ENCODE results near the gene LIPH. TPM values are rescaled to one million over a fixed set of nuclear protein-coding genes. Genes with fewer than 3 reads are reported as not detected.

The LIPH gene
- under 0.01 TPM in 1 of 2 replicates, not detected in the other for total RNA-seq

DNA sequence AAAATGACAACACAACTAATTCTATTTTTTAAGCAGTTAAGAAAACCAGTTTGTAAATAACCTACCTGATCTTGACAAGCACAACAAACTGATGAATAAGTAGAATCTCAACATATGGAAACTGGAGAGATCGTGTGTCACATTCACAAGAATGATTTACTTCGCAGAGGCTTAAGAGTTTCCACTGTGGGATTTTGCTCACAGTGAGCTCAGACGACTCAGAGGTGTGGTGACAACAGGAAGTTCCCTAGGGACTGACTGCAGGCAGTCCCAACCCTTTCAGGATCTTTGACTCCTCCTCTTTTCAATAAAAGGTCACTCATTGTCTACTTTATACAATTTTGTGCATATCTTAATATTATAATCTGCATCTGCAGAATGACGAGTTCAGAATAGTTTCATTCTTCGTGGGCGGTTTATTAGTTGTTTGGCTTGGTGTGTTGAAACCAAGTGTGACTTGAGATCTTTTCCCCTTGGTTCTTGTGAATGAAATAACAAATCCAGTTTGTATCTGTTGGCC is at the start of gene LIPH:
Gene LIPH, minus strand, starts transcription at position 231 of the 520 bp plus-strand sequence. Its CDS starts 117 bp downstream, at position 114.

DNA sequence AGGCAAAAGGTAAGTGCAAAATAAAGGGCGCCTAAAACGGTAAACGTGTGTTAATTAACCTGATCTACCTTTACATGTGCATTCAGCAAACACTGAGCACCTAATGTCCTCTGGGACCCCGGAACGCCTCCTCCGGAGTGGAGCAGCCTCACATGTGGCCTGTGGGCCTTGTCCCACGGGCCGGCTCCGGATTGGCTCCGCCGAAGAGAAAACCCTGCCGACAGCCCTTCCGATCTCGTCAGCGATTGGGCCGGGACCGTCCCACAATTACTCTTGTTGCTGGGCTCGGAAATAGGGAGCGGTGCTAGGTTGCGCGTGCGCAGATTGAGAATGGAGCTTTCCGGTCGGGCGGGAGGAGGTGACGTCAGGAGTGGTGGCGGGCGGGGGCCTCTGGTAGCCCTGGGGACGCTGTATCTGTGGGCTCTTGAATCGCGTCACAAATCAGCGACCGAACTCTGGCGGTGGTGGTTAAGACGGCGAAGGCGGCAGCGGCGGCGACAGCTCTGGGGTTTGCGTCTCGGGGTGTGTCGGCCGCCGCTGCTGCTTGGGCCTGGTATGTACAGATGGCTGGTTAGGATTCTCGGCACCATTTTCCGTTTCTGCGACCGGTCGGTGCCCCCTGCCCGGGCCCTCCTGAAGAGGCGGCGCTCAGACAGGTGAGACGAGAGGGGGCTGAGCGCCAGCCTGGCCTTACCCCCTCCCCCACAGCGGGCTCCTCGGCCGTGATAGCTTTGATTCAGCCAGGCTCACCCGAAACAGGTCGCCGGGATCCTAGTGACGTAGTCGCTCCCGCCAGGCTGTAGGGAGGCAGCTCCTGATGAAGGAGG is 33.7 kb upstream of the LIPH start, which contains the start of gene SENP2:
Gene SENP2, plus strand, starts transcription at position 437 of the 827 bp plus-strand sequence. Its CDS starts 119 bp downstream, at position 556.

DNA sequence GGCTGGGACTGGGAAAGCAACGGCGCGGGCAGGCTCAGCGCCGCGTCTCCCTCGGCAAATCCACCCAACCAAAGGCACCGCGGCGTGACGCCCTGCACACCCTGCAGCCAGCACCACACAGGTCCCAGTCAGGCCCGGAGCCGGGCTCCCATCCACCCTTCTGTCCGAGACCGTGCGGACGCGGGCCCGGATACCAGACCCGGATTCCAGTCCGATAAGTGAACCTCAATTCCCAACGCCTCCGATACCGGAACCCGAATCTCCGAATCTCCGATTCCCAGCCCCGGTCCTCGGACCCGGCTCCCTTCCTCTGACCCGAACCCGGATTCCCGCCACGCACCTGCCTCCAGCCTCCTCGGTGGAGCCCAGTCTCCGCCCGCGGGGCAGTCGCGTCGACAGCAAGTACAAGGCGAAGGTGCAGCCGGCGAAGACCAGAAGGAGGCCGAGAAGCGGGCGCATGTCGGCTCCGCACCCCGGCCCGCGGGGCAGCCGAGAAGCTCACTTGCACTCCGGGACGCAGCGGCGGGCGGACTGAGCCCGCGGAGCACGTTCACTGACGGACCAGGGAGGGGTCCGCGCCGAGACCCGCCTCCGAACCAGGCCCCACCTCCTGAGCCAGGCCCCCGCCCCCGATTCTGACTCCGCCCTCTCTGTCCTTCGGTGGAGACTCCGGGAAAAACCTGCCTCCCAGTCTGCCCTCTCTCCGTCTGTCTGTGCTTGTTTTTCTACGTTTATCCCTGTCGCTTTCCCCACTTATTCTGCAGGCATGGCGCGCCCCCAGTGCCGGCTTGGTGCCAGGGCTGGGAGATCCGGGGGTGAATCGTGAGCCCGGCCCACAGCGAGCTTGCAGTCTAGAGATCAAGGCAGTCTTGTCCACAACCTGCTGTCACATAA is 53.6 kb downstream of the LIPH start, which contains the start of gene TMEM41A:
Gene TMEM41A, minus strand, starts transcription at position 533 of the 894 bp plus-strand sequence. Its CDS starts 74 bp downstream, at position 459.

Other genes starting within 250 kb of the LIPH start
- 15.2 and 18.4 TPM in 2 replicates for gene MAP3K13, start 189.5 kb downstream of the LIPH start, total RNA-seq
- gene TMEM41A, start 53.6 kb downstream of the LIPH start, total RNA-seq, result 9.7 and 10.1 TPM in 2 replicates
- 40.6 and 43.4 TPM in 2 replicates for gene SENP2, start 33.7 kb upstream of the LIPH start, total RNA-seq

Data from uterine smooth muscle cell (primary cell).